ENCODE measurements around the gene SEMA3C. TPM values are rescaled to one million over a fixed set of nuclear protein-coding genes. Genes with fewer than 3 reads are reported as not detected.

The SEMA3C gene
- total and polyA plus RNA-seq, 2 donors (not counting 1 experiment from before 2014, with no cell fraction given): 310 to 322 TPM

- H3K4me2 ChIP-seq (ENCODE audit: extremely low read depth, insufficient read depth, low read length): no peak overlapping the region
- peaks cover 2% of the 10 kb centered on the region for H3K36me3 ChIP-seq (ENCODE audit: control insufficient read depth, insufficient read depth, low read length)
Observed at GRCh38 chr7:80770675-80771081, 148.2 kb downstream of the SEMA3C start.

GRCh38 chr7:80770061-80770460 lies 148.8 kb downstream of the SEMA3C start:
- Histone ChIP-seq H3K9me3 (ENCODE audit: control insufficient read depth, insufficient read depth, low read depth, low read length) (no peaks in the 10 kb centered on the region), H3K4me1 (ENCODE audit: control insufficient read depth, extremely low read depth, insufficient read depth, low read length) (peaks cover 4% of the 10 kb centered on the region), H4K20me1 (ENCODE audit: control insufficient read depth, extremely low read depth, insufficient read depth, low read length) (no peaks in the 10 kb centered on the region), H3K27ac (ENCODE audit: insufficient read depth, low read length) (no peak overlapping the region), H3K27me3 (ENCODE audit: control insufficient read depth, insufficient read depth, low read length) (no peaks in the 10 kb centered on the region), H3K4me3 (replicated peaks in 1 of 4; ENCODE audit: control extremely low read depth in 1 of 4, insufficient read depth in 1 of 4, low read depth in 3 of 4, low read length in 4 of 4) (no peak overlapping the region), H3K9ac (ENCODE audit: insufficient read depth, low read length) (no peak overlapping the region), H3K79me2 (ENCODE audit: control insufficient read depth, insufficient read depth, low read length) (no peaks in the 10 kb centered on the region), H2AFZ (ENCODE audit: low read length) (no peak overlapping the region), H3K36me3 (ENCODE audit: control insufficient read depth, insufficient read depth, low read length) (peaks cover 2% of the 10 kb centered on the region), H3K4me2 (ENCODE audit: extremely low read depth, insufficient read depth, low read length) (no peak overlapping the region)
- no peak for DNase-seq (ENCODE audit: low read depth in 2 of 2)
- no peak for TF ChIP-seq CTCF (conservative IDR thresholded peaks at IDR 0.05 in 1 of 2, IDR thresholded peaks at IDR 0.05 in 1 of 2; ENCODE audit: low read depth in 1 of 2, low read length in 2 of 2)
- no peak for TF ChIP-seq EZH2 (IDR thresholded peaks at IDR 0.05; ENCODE audit: low read length, missing control alignments)

More at GRCh38 chr7:80770675-80771081, 148.2 kb downstream of the SEMA3C start:
- Histone ChIP-seq H3K27me3 (ENCODE audit: control insufficient read depth, insufficient read depth, low read length) (no peaks in the 10 kb centered on the region), H2AFZ (ENCODE audit: low read length) (no peak overlapping the region), H3K79me2 (ENCODE audit: control insufficient read depth, insufficient read depth, low read length) (no peaks in the 10 kb centered on the region), H4K20me1 (ENCODE audit: control insufficient read depth, extremely low read depth, insufficient read depth, low read length) (no peaks in the 10 kb centered on the region), H3K4me1 (ENCODE audit: control insufficient read depth, extremely low read depth, insufficient read depth, low read length) (peaks cover 4% of the 10 kb centered on the region), H3K9ac (ENCODE audit: insufficient read depth, low read length) (no peak overlapping the region), H3K9me3 (ENCODE audit: control insufficient read depth, insufficient read depth, low read depth, low read length) (no peaks in the 10 kb centered on the region), H3K4me3 (replicated peaks in 1 of 4; ENCODE audit: control extremely low read depth in 1 of 4, insufficient read depth in 1 of 4, low read depth in 3 of 4, low read length in 4 of 4) (no peak overlapping the region), H3K27ac (ENCODE audit: insufficient read depth, low read length) (no peak overlapping the region)
- peak in 1 of 2 donors; percentile 50 for DNase-seq (ENCODE audit: low read depth in 2 of 2)
- no peak for TF ChIP-seq EZH2 (IDR thresholded peaks at IDR 0.05; ENCODE audit: low read length, missing control alignments)
- no peak for TF ChIP-seq CTCF (conservative IDR thresholded peaks at IDR 0.05 in 1 of 2, IDR thresholded peaks at IDR 0.05 in 1 of 2; ENCODE audit: low read depth in 1 of 2, low read length in 2 of 2)

- Histone ChIP-seq H2AFZ (ENCODE audit: low read length) (no peak overlapping the region), H3K4me1 (ENCODE audit: control insufficient read depth, extremely low read depth, insufficient read depth, low read length) (peaks cover 4% of the 10 kb centered on the region), H3K27ac (ENCODE audit: insufficient read depth, low read length) (no peak overlapping the region), H3K9ac (ENCODE audit: insufficient read depth, low read length) (no peak overlapping the region), H4K20me1 (ENCODE audit: control insufficient read depth, extremely low read depth, insufficient read depth, low read length) (no peaks in the 10 kb centered on the region), H3K79me2 (ENCODE audit: control insufficient read depth, insufficient read depth, low read length) (no peaks in the 10 kb centered on the region), H3K4me3 (replicated peaks in 1 of 4; ENCODE audit: control extremely low read depth in 1 of 4, insufficient read depth in 1 of 4, low read depth in 3 of 4, low read length in 4 of 4) (no peak overlapping the region), H3K27me3 (ENCODE audit: control insufficient read depth, insufficient read depth, low read length) (no peaks in the 10 kb centered on the region), H3K4me2 (ENCODE audit: extremely low read depth, insufficient read depth, low read length) (no peak overlapping the region), H3K36me3 (ENCODE audit: control insufficient read depth, insufficient read depth, low read length) (peaks cover 5% of the 10 kb centered on the region), H3K9me3 (ENCODE audit: control insufficient read depth, insufficient read depth, low read depth, low read length) (no peaks in the 10 kb centered on the region)
- peak in 1 of 2 donors; percentile 26 for DNase-seq (ENCODE audit: low read depth in 2 of 2)
- TF ChIP-seq CTCF (conservative IDR thresholded peaks at IDR 0.05 in 1 of 2, IDR thresholded peaks at IDR 0.05 in 1 of 2; ENCODE audit: low read depth in 1 of 2, low read length in 2 of 2): no peak
Observed at GRCh38 chr7:80768756-80769155, 150.1 kb downstream of the SEMA3C start.
